ENCODE measurements around the gene NFATC1.

DNA sequence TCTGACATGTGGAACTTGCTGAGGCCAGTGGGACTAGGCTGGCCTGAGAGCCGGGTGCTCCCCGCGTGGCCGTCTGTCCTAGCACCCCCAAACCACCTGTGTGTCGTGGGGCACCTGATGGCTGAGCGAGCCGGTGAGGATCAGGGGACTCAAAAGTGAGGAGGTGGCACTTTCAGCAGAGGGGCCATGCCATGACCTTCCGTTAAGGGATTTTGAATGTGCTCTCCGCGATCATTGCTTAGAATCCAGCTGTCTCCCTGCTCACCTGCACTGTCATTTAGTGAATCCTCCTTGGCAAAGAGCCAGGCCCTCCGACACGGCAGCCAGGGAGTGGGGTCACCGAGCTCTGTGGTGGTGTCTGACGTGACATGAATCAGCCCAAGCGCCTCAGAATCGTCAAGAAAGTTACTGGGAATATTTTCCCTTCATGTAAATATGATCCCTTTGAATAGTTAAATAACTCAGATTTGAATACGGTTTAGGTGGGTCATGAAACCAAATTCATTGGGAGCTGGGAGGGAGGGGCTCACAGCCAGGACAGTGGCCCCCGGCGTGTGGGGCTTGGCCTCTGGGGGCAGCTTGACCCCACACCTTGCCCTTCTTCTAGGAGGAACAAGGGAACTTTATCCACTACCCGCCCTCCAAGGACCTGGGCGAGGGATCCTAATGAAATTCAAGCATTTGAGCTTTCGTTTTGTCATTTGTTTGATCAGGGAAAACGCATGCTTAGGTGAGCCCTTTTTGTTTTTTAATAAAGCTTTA lies 9.5 kb downstream of the NFATC1 start:
- TF ChIP-seq, protein P1, sequence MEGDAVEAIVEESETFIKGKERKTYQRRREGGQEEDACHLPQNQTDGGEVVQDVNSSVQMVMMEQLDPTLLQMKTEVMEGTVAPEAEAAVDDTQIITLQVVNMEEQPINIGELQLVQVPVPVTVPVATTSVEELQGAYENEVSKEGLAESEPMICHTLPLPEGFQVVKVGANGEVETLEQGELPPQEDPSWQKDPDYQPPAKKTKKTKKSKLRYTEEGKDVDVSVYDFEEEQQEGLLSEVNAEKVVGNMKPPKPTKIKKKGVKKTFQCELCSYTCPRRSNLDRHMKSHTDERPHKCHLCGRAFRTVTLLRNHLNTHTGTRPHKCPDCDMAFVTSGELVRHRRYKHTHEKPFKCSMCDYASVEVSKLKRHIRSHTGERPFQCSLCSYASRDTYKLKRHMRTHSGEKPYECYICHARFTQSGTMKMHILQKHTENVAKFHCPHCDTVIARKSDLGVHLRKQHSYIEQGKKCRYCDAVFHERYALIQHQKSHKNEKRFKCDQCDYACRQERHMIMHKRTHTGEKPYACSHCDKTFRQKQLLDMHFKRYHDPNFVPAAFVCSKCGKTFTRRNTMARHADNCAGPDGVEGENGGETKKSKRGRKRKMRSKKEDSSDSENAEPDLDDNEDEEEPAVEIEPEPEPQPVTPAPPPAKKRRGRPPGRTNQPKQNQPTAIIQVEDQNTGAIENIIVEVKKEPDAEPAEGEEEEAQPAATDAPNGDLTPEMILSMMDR (IDR thresholded peaks at IDR 0.05; ENCODE audit: low read length): no peak
- no peak for TF ChIP-seq EZH2 (IDR thresholded peaks at IDR 0.05; ENCODE audit: borderline replicate concordance, low read length)
